ENCODE data around the gene IZUMO1.

IZUMO1 gene

DNA sequence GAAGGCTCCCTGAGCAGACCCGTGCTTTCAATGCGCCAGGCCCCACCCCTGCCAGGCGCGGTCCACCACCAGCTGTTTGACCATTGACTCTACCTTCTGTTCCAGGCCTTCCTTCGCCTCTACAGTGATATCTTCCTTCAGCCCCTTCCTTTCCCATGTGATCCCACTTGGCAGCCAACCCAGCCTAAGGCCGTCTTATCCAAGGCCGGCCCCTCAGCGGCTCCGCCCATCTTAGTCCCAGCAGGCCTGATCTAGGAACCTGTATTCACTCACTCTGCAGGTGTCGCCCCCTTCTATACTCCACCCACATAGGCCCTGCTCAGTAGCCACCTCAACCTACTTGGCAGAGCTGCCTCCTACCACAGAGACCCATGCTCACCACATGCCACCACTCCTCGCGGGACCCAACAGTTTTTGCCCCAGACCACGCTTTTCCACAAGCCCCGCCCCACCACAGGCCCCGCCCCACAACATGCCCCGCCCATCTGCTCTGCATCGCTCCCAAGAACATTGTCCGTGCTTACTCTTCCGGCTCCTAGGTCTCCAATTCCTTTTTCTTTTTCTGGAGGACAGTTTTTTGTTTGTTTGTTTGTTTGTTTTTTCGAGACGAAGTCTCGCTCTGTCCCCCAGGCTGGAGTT, 9.2 kb downstream of the IZUMO1 start:
- Histone ChIP-seq H3K36me3 (ENCODE audit: control insufficient read depth, insufficient read depth, low read length) (no peaks in the 10 kb centered on the region), H3K27me3 (replicated peaks; ENCODE audit: control insufficient read depth, insufficient read depth, low read length) (no peaks in the 10 kb centered on the region; the same call in 1 of the 2 replicates), H3K4me3 (replicated peaks; ENCODE audit: low read depth, low read length) (no peak overlapping the region)
- TF ChIP-seq, protein P1, sequence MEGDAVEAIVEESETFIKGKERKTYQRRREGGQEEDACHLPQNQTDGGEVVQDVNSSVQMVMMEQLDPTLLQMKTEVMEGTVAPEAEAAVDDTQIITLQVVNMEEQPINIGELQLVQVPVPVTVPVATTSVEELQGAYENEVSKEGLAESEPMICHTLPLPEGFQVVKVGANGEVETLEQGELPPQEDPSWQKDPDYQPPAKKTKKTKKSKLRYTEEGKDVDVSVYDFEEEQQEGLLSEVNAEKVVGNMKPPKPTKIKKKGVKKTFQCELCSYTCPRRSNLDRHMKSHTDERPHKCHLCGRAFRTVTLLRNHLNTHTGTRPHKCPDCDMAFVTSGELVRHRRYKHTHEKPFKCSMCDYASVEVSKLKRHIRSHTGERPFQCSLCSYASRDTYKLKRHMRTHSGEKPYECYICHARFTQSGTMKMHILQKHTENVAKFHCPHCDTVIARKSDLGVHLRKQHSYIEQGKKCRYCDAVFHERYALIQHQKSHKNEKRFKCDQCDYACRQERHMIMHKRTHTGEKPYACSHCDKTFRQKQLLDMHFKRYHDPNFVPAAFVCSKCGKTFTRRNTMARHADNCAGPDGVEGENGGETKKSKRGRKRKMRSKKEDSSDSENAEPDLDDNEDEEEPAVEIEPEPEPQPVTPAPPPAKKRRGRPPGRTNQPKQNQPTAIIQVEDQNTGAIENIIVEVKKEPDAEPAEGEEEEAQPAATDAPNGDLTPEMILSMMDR (IDR thresholded peaks at IDR 0.05; ENCODE audit: insufficient read depth, low read length, poor library complexity, severe bottlenecking): no peak
- no peak for DNase-seq (ENCODE audit: extremely low read depth, insufficient read length)

DNA sequence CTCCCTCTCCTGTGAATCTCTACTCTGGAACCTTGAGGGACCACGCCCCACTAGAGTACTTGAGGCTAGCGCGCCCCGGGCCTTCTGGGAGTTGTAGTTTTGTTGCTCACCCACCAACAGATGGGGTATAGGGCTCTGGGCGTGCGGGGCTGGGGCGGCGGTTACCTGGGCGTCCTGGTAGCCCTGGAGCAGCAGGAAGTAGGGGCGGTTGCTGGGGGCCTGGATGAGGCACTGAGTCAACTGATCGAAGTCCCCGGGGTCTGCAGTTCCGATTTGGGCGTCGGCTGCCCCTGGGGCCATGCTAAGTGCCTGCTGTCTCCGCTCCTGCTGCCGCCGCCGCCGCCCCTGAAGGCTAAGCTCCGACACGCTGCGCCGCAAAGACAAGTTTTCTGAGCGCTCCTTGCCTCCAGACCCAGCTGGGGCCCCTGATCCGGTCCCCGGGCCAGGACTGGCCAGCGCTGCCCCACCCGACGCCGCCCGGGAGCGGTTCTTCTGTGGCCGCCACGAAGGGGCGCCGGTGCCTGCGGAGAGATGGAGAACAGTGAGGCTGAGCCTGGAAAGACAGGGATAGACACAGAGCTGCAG, 11.6 kb downstream of the IZUMO1 start:
- Histone ChIP-seq H3K27me3 (replicated peaks; ENCODE audit: control insufficient read depth, insufficient read depth, low read length) (no peaks in the 10 kb centered on the region; the same call in 1 of the 2 replicates), H3K4me3 (replicated peaks; ENCODE audit: low read depth, low read length) (no peak overlapping the region), H3K36me3 (ENCODE audit: control insufficient read depth, insufficient read depth, low read length) (no peaks in the 10 kb centered on the region)
- no peak for DNase-seq (ENCODE audit: extremely low read depth, insufficient read length)
- TF ChIP-seq, protein P1 (IDR thresholded peaks at IDR 0.05; ENCODE audit: insufficient read depth, low read length, poor library complexity, severe bottlenecking): no peak

DNA sequence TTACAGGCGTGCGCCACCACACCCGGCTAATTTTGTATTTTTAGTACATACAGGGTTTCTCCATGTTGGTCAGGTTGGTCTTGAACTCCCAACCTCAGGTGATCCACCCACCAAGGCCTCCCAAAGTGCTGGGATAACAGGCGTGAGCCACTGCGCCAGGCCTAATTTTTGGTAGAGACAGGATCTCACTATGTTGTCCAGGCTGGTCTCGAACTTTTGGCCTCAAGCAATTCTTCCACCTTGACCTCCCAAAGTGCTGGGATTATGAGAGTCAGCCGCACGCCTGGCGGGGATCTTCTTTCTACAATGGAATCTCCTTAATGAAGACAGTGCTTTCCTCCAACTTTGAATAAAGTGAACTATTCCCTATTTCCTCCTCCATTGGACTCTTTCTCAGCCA, 12.1 kb downstream of the IZUMO1 start:
- no peaks in the 10 kb centered on the region for H3K27me3 ChIP-seq (replicated peaks; ENCODE audit: control insufficient read depth, insufficient read depth, low read length)
- no peaks in the 10 kb centered on the region for H3K36me3 ChIP-seq (ENCODE audit: control insufficient read depth, insufficient read depth, low read length)
- TF ChIP-seq, protein P1 (IDR thresholded peaks at IDR 0.05; ENCODE audit: insufficient read depth, low read length, poor library complexity, severe bottlenecking): no peak
- no peak for DNase-seq (ENCODE audit: extremely low read depth, insufficient read length)
- no peak overlapping the region for H3K4me3 ChIP-seq (replicated peaks; ENCODE audit: low read depth, low read length)

DNA sequence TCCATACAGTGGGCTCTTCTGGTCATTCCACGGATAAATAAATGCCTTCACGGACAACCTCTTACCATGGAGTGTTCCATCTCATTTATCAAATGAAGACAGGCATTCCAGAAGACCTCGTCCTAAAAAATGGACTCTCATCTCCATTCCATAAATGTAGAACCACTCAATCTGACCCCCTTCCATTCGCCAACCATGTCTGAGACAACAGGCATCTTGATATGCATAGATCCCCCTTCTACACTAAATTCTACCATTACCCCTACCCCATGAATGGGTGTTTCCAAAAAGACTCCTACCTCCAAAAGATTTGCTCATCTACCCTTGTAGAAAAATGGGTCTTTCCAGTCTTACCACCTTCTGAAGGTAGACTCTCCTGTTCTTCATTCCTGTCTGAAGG, 15.3 kb downstream of the IZUMO1 start:
- TF ChIP-seq, protein P1 (IDR thresholded peaks at IDR 0.05; ENCODE audit: insufficient read depth, low read length, poor library complexity, severe bottlenecking): no peak
- no peaks in the 10 kb centered on the region for H3K27me3 ChIP-seq (replicated peaks; ENCODE audit: control insufficient read depth, insufficient read depth, low read length)
- H3K4me3 ChIP-seq (replicated peaks; ENCODE audit: low read depth, low read length): no peak overlapping the region
- H3K36me3 ChIP-seq (ENCODE audit: control insufficient read depth, insufficient read depth, low read length): no peaks in the 10 kb centered on the region
- no peak for DNase-seq (ENCODE audit: extremely low read depth, insufficient read length)

DNA sequence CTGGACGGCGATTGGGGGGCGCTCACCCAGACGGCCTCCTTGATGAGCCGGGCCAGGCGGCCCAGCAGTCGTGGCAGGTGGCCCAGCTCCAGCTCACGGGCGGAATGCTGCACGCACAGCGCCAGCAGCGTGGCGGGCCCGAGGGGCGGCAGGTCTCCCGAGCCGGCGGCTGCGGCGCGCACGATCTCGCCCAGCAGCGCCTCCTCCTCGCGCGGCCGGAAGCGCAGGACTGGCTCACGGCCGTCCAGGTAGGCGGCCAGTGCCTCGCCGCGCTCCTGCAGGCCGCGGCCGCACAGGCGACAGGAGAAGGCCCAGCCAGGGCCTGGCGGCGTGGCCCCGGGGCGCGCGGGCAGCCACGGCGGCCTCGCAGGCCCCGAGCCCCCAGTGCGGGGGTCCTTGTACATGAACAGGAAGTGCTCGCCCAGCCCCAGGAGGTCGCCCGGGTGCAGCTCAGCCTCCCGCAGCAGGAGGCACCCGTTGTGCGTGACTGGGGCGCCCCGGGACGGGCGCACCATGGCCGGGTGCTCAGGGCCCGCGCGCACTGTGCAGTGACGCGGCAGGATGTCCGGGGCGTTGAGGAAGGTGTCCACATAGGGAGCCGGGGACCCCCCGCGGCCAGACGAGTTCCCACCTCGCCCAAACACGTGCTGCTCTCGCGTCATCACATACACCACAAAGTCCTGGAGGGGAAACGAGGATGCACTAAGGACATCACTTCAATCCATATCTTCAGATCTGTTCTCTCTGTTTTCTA, 17.6 kb downstream of the IZUMO1 start:
- DNase-seq (ENCODE audit: extremely low read depth, insufficient read length): no peak
- H3K4me3 ChIP-seq (replicated peaks; ENCODE audit: low read depth, low read length): no peak overlapping the region

More for the DNA sequence above, 17.6 kb downstream of the IZUMO1 start:
- no peaks in the 10 kb centered on the region for H3K36me3 ChIP-seq (ENCODE audit: control insufficient read depth, insufficient read depth, low read length)
- TF ChIP-seq, protein P1 (IDR thresholded peaks at IDR 0.05; ENCODE audit: insufficient read depth, low read length, poor library complexity, severe bottlenecking): no peak
- H3K27me3 ChIP-seq (replicated peaks; ENCODE audit: control insufficient read depth, insufficient read depth, low read length): no peaks in the 10 kb centered on the region
